HEK293 (cell line): ENCODE measurements around the gene C6orf47.

ENCODE experiments used
- CTCF ChIP-seq: fragments of 450-650 bp; formaldehyde crosslinking; IDR thresholded peaks from 2 replicates; pipeline ENCODE4 v1.5.1; 2016; ENCODE audit warnings: missing biosample characterization, missing genetic modification characterization
- IKZF3 ChIP-seq: fragments of 450-650 bp; IDR thresholded peaks from 2 replicates; pipeline ENCODE4 v1.5.0; 2018; ENCODE audit warnings: missing biosample characterization, mild to moderate bottlenecking, missing genetic modification characterization, moderate library complexity
- MZF1 ChIP-seq: fragments of 450-650 bp; formaldehyde crosslinking; IDR thresholded peaks from 2 replicates; pipeline ENCODE4 v1.5.1; 2017; ENCODE audit warnings: missing biosample characterization, missing genetic modification characterization, borderline replicate concordance
- REPIN1 ChIP-seq: fragments of 450-650 bp; formaldehyde crosslinking; IDR thresholded peaks from 2 replicates; pipeline ENCODE4 v1.5.1; 2017; ENCODE audit warnings: missing biosample characterization, missing genetic modification characterization, low read depth
- YY1 ChIP-seq: fragments of 450-650 bp; formaldehyde crosslinking; IDR thresholded peaks from 2 replicates; pipeline ENCODE4 v1.5.1; 2018; ENCODE audit warnings: missing biosample characterization, missing genetic modification characterization
- ZBTB20 ChIP-seq: fragments of 450-650 bp; formaldehyde crosslinking; IDR thresholded peaks from 2 replicates; pipeline ENCODE4 v1.5.1; 2016; ENCODE audit warnings: missing biosample characterization, missing genetic modification characterization
- ZBTB26 ChIP-seq: fragments of 450-650 bp; formaldehyde crosslinking; optimal IDR thresholded peaks from 2 replicates; pipeline ENCODE3; 2016; ENCODE audit warnings: missing biosample characterization, mild to moderate bottlenecking, missing genetic modification characterization
- ZBTB44 ChIP-seq: fragments of 450-650 bp; IDR thresholded peaks from 2 replicates; pipeline ENCODE4 v1.5.1; 2018; ENCODE audit warnings: missing biosample characterization, mild to moderate bottlenecking, missing genetic modification characterization
- ZBTB8A ChIP-seq: fragments of 450-650 bp; formaldehyde crosslinking; IDR thresholded peaks from 2 replicates; pipeline ENCODE4 v1.5.1; 2016; ENCODE audit warnings: missing biosample characterization, missing genetic modification characterization
- ZNF157 ChIP-seq: fragments of 450-650 bp; formaldehyde crosslinking; IDR thresholded peaks from 2 replicates; pipeline ENCODE4 v1.5.1; 2016; ENCODE audit warnings: missing biosample characterization, missing genetic modification characterization
- ZNF2 ChIP-seq: fragments of 450-650 bp; formaldehyde crosslinking; IDR thresholded peaks from 2 replicates; pipeline ENCODE4 v1.5.1; 2016; ENCODE audit warnings: missing biosample characterization, missing genetic modification characterization
- ZNF221 ChIP-seq: fragments of 450-650 bp; formaldehyde crosslinking; IDR thresholded peaks from 2 replicates; pipeline ENCODE4 v1.5.1; 2017; ENCODE audit warnings: missing biosample characterization, missing genetic modification characterization, borderline replicate concordance
- ZNF350 ChIP-seq: fragments of 450-650 bp; formaldehyde crosslinking; IDR thresholded peaks from 2 replicates; pipeline ENCODE4 v1.5.0; 2017; ENCODE audit warnings: missing biosample characterization, mild to moderate bottlenecking, missing genetic modification characterization
- ZNF391 ChIP-seq: fragments of 450-650 bp; formaldehyde crosslinking; IDR thresholded peaks from 2 replicates; pipeline ENCODE4 v1.5.1; 2016; ENCODE audit warnings: low read depth, missing biosample characterization, missing genetic modification characterization, borderline replicate concordance
- ZNF473 ChIP-seq: fragments of 450-650 bp; formaldehyde crosslinking; IDR thresholded peaks from 2 replicates; pipeline ENCODE4 v1.5.1; 2017; ENCODE audit warnings: missing biosample characterization, missing genetic modification characterization
- ZNF514 ChIP-seq: fragments of 450-650 bp; formaldehyde crosslinking; IDR thresholded peaks from 2 replicates; pipeline ENCODE4 v1.5.1; 2016; ENCODE audit warnings: missing biosample characterization, missing genetic modification characterization
- ZNF555 ChIP-seq: fragments of 450-650 bp; formaldehyde crosslinking; conservative IDR thresholded peaks from 2 replicates; pipeline ENCODE4 v1.5.1; 2017; ENCODE audit warnings: missing biosample characterization, mild to moderate bottlenecking, missing genetic modification characterization, inconsistent platforms
- ZNF600 ChIP-seq: fragments of 450-650 bp; formaldehyde crosslinking; IDR thresholded peaks from 2 replicates; pipeline ENCODE4 v1.5.1; 2016; ENCODE audit warnings: missing biosample characterization, missing genetic modification characterization
- ZNF610 ChIP-seq: fragments of 450-650 bp; formaldehyde crosslinking; IDR thresholded peaks from 2 replicates; pipeline ENCODE4 v1.5.1; 2016; ENCODE audit warnings: missing biosample characterization, missing genetic modification characterization, borderline replicate concordance
- ZNF645 ChIP-seq: fragments of 450-650 bp; formaldehyde crosslinking; IDR thresholded peaks from 2 replicates; pipeline ENCODE4; 2016; ENCODE audit warnings: missing biosample characterization, missing genetic modification characterization
- ZNF76 ChIP-seq: fragments of 450-650 bp; formaldehyde crosslinking; IDR thresholded peaks from 2 replicates; pipeline ENCODE4; 2016; ENCODE audit warnings: low read depth, missing biosample characterization, missing genetic modification characterization, borderline replicate concordance
- ZNF777 ChIP-seq: fragments of 450-650 bp; formaldehyde crosslinking; IDR thresholded peaks from 2 replicates; pipeline ENCODE4 v1.5.1; 2017; ENCODE audit warnings: missing biosample characterization, missing genetic modification characterization, borderline replicate concordance
- ZSCAN30 ChIP-seq: fragments of 450-650 bp; IDR thresholded peaks from 2 replicates; pipeline ENCODE4 v1.5.1; 2018; ENCODE audit warnings: missing biosample characterization, mild to moderate bottlenecking, missing genetic modification characterization, moderate library complexity
- ZXDB ChIP-seq: fragments of 450-650 bp; formaldehyde crosslinking; IDR thresholded peaks from 2 replicates; pipeline ENCODE4 v1.5.1; 2016; ENCODE audit warnings: missing biosample characterization, missing genetic modification characterization
- TF ChIP-seq, protein P1 (sequence below): fragments of 450-650 bp; formaldehyde crosslinking; IDR thresholded peaks from 2 replicates; pipeline ENCODE4 v1.5.1; 2017; ENCODE audit warnings: missing biosample characterization, missing genetic modification characterization
- TF ChIP-seq, protein P2 (sequence below): fragments of 450-650 bp; formaldehyde crosslinking; IDR thresholded peaks from 2 replicates; pipeline ENCODE4 v1.5.1; 2017; ENCODE audit warnings: missing biosample characterization, missing genetic modification characterization
- TF ChIP-seq, protein P3 (sequence below): fragments of 450-650 bp; formaldehyde crosslinking; IDR thresholded peaks from 2 replicates; pipeline ENCODE4 v1.5.1; 2016; ENCODE audit warnings: missing biosample characterization, missing genetic modification characterization

C6orf47 gene

GRCh38 chr6:31620586-31621319, 39.8 kb downstream of the C6orf47 start, which contains the start of gene PRRC2A (continued):
- TF ChIP-seq, protein P1, sequence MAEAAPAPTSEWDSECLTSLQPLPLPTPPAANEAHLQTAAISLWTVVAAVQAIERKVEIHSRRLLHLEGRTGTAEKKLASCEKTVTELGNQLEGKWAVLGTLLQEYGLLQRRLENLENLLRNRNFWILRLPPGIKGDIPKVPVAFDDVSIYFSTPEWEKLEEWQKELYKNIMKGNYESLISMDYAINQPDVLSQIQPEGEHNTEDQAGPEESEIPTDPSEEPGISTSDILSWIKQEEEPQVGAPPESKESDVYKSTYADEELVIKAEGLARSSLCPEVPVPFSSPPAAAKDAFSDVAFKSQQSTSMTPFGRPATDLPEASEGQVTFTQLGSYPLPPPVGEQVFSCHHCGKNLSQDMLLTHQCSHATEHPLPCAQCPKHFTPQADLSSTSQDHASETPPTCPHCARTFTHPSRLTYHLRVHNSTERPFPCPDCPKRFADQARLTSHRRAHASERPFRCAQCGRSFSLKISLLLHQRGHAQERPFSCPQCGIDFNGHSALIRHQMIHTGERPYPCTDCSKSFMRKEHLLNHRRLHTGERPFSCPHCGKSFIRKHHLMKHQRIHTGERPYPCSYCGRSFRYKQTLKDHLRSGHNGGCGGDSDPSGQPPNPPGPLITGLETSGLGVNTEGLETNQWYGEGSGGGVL (tag by site-specific recombination), result peak; percentile 89
- TF ChIP-seq, protein P2, sequence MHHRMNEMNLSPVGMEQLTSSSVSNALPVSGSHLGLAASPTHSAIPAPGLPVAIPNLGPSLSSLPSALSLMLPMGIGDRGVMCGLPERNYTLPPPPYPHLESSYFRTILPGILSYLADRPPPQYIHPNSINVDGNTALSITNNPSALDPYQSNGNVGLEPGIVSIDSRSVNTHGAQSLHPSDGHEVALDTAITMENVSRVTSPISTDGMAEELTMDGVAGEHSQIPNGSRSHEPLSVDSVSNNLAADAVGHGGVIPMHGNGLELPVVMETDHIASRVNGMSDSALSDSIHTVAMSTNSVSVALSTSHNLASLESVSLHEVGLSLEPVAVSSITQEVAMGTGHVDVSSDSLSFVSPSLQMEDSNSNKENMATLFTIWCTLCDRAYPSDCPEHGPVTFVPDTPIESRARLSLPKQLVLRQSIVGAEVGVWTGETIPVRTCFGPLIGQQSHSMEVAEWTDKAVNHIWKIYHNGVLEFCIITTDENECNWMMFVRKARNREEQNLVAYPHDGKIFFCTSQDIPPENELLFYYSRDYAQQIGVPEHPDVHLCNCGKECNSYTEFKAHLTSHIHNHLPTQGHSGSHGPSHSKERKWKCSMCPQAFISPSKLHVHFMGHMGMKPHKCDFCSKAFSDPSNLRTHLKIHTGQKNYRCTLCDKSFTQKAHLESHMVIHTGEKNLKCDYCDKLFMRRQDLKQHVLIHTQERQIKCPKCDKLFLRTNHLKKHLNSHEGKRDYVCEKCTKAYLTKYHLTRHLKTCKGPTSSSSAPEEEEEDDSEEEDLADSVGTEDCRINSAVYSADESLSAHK (tag by site-specific recombination), result peak; percentile 78
- TF ChIP-seq IKZF3, result 0 out of 2 replicates have a peak, but pooled peaks have one; percentile 12
- no peak for TF ChIP-seq ZNF350 (tag by site-specific recombination)
- TF ChIP-seq, protein P3, sequence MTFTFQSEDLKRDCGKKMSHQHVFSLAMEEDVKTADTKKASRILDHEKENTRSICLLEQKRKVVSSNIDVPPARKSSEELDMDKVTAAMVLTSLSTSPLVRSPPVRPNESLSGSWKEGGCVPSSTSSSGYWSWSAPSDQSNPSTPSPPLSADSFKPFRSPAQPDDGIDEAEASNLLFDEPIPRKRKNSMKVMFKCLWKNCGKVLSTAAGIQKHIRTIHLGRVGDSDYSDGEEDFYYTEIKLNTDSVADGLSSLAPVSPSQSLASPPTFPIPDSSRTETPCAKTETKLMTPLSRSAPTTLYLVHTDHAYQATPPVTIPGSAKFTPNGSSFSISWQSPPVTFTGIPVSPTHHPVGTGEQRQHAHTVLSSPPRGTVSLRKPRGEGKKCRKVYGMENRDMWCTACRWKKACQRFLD, result no peak
- peak; percentile 64; the same call in 1 of the 2 replicates for TF ChIP-seq ZNF76
- TF ChIP-seq ZBTB20 (tag by site-specific recombination), result peak; percentile 72; the same call in 1 of the 2 replicates
- TF ChIP-seq ZNF555 (tag by site-specific recombination), result no peak
- TF ChIP-seq ZBTB26, result peak; percentile 71
- TF ChIP-seq ZNF514 (tag by site-specific recombination), result no peak
- TF ChIP-seq CTCF (tag by site-specific recombination), result peak; percentile 54; the same call in 1 of the 2 replicates
- TF ChIP-seq ZNF473, result no peak
- TF ChIP-seq ZNF2 (tag by site-specific recombination), result peak; percentile 69; the same call in 1 of the 2 replicates
- peak; percentile 73; the same call in 1 of the 2 replicates for TF ChIP-seq ZNF645 (tag by site-specific recombination)
- TF ChIP-seq REPIN1, result peak; percentile 79; the same call in 1 of the 2 replicates
- 0 out of 2 replicates have a peak, but pooled peaks have one; percentile 6 for TF ChIP-seq ZNF157
- TF ChIP-seq ZNF391 (tag by site-specific recombination), result peak; percentile 89; the same call in 1 of the 2 replicates
- TF ChIP-seq ZNF610 (tag by site-specific recombination), result peak; percentile 75; the same call in 1 of the 2 replicates
- no peak; the same call in 1 of the 2 replicates for TF ChIP-seq MZF1 (tag by site-specific recombination)
- TF ChIP-seq ZBTB44 (tag by site-specific recombination), result no peak
- peak; percentile 99 for TF ChIP-seq YY1 (tag by site-specific recombination)
- peak; percentile 79 for TF ChIP-seq ZNF600 (tag by site-specific recombination)
- no peak for TF ChIP-seq ZNF221 (tag by site-specific recombination)
- TF ChIP-seq ZBTB8A (tag by site-specific recombination), result peak; percentile 94
- peak; percentile 94 for TF ChIP-seq ZSCAN30 (tag by site-specific recombination)
- peak; percentile 87 for TF ChIP-seq ZXDB (tag by site-specific recombination)
- peak; percentile 64; the same call in 1 of the 2 replicates for TF ChIP-seq ZNF777 (tag by site-specific recombination)
